Amygdala (tissue), 56 donors: Measurements from ENCODE around the gene ARHGEF28.
A peak's percentile ranks its signal among the peaks of the same experiment; 100 is the strongest.

ENCODE experiments used
- DNase-seq, 56 donors: peaks; one replicate each; lab custom pipeline; 2025; lab: John Stamatoyannopoulos, UW

Gene ARHGEF28

GRCh38 chr5:73763300-73764032 lies 137.5 kb downstream of the ARHGEF28 start:
- no peak for DNase-seq

- DNase-seq, result no peak
Measured at GRCh38 chr5:73764586-73764985, 138.6 kb downstream of the ARHGEF28 start.

- no peak for DNase-seq
Measured at GRCh38 chr5:73764996-73765395, 139.0 kb downstream of the ARHGEF28 start.

- DNase-seq, result no peak
Measured at GRCh38 chr5:73766902-73767301, 140.9 kb downstream of the ARHGEF28 start.

- no peak for DNase-seq
Measured at GRCh38 chr5:73770172-73771025, 144.4 kb downstream of the ARHGEF28 start.

GRCh38 chr5:73774924-73775323 lies 148.9 kb downstream of the ARHGEF28 start:
- DNase-seq, result no peak

- DNase-seq, result no peak
Measured at GRCh38 chr5:73776405-73776804, 150.4 kb downstream of the ARHGEF28 start.

GRCh38 chr5:73777192-73777591 lies 151.2 kb downstream of the ARHGEF28 start:
- no peak for DNase-seq

GRCh38 chr5:73780302-73781080 lies 154.5 kb downstream of the ARHGEF28 start:
- no peak for DNase-seq

GRCh38 chr5:73781107-73781768 lies 155.2 kb downstream of the ARHGEF28 start:
- no peak for DNase-seq

- DNase-seq, result no peak
Measured at GRCh38 chr5:73783828-73784227, 157.8 kb downstream of the ARHGEF28 start.

GRCh38 chr5:73786043-73786831 lies 160.2 kb downstream of the ARHGEF28 start:
- no peak for DNase-seq

GRCh38 chr5:73789851-73790281 lies 163.9 kb downstream of the ARHGEF28 start:
- DNase-seq, result no peak

GRCh38 chr5:73791389-73791788 lies 165.4 kb downstream of the ARHGEF28 start:
- DNase-seq, result no peak

GRCh38 chr5:73792687-73793320 lies 166.8 kb downstream of the ARHGEF28 start:
- DNase-seq, result peak in 49 of 56 donors; percentile 1 to 86 (median 41)

GRCh38 chr5:73793911-73794310 lies 167.9 kb downstream of the ARHGEF28 start:
- no peak for DNase-seq

- no peak for DNase-seq
Measured at GRCh38 chr5:73796164-73797131, 170.5 kb downstream of the ARHGEF28 start.

- DNase-seq, result no peak
Measured at GRCh38 chr5:73797132-73797510, 171.1 kb downstream of the ARHGEF28 start.
